ENCODE measurements around the gene TECPR2.

TECPR2 gene

DNA sequence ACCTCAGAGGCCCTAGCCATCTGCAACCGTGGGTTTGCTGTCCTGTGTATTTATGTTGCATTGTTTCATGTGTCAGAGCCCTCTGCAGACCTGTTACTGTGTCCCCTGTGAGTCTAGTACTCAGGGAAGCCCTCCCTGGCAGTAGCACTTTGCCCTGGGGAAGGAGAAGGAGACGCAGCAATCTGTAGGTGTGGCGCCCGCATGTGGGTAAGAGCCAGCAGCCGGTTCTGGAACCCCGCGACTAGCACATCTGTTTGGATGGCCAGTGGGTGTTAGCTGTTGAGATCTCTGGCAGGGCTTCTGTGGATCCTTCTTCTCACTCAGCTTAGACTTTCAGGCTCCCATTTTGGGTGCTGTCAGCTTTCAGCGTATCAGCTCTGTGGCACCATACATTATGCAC, 57.0 kb downstream of the TECPR2 start:
- CTCF ChIA-PET = interaction anchor here (4.8 kb wide), 1 partner anchor 17 kb away, joined by 47 read pairs; no protein-coding TSS in a partner anchor

DNA sequence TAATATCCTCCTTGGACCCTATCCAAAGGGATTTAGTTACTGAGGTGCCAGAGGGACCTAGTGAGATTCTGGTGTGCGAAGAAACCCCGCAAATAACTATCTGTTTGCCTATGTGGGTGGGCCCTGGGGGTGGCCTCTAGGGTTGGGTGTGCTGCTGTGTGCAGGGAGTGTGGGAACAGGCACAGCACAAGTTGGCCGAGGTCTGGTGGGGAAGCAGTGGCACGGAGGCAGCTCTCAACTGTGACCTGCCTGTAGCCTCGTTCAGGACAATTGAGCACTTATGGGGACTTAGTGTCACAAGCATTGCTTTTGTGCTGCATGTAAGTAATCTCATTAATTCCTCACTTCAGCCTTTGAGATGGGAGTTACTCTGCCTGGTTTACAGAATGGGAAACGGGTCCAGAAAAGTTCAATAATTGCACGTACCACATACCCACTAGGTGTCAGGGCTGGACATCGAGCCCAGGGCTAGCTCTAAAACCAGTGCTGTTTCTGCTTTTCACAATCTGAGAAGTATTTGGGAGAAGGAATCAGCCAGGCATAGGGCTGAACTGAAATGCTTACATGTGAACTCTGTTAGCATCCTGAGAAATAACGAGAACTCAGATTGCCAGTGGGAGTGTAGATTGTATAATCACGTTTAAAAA, 58.8 kb downstream of the TECPR2 start:
- TF ChIP-seq, protein P1, sequence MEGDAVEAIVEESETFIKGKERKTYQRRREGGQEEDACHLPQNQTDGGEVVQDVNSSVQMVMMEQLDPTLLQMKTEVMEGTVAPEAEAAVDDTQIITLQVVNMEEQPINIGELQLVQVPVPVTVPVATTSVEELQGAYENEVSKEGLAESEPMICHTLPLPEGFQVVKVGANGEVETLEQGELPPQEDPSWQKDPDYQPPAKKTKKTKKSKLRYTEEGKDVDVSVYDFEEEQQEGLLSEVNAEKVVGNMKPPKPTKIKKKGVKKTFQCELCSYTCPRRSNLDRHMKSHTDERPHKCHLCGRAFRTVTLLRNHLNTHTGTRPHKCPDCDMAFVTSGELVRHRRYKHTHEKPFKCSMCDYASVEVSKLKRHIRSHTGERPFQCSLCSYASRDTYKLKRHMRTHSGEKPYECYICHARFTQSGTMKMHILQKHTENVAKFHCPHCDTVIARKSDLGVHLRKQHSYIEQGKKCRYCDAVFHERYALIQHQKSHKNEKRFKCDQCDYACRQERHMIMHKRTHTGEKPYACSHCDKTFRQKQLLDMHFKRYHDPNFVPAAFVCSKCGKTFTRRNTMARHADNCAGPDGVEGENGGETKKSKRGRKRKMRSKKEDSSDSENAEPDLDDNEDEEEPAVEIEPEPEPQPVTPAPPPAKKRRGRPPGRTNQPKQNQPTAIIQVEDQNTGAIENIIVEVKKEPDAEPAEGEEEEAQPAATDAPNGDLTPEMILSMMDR (IDR thresholded peaks at IDR 0.05; ENCODE audit: insufficient read depth, low read length, missing control alignments) = no peak
- no peak for DNase-seq (ENCODE audit: low read depth, low spot score)
- ChIA-PET CTCF (interaction anchor here (0.8 to 4.8 kb wide), 4 partner anchors 9 to 97 kb away, joined by 3 to 47 read pairs (median 4); no protein-coding TSS in a partner anchor), POLR2A (no interaction called here)
- H3K4me3 ChIP-seq (ENCODE audit: low read depth, low read length) = no peak overlapping the region

More for the DNA sequence above, 57.0 kb downstream of the TECPR2 start:
- DNase-seq (ENCODE audit: low read depth, low spot score) = no peak
- H3K4me3 ChIP-seq (ENCODE audit: low read depth, low read length) = no peak overlapping the region
- POLR2A ChIA-PET = no interaction called here
- TF ChIP-seq, protein P1 (IDR thresholded peaks at IDR 0.05; ENCODE audit: insufficient read depth, low read length, missing control alignments) = no peak

- TF ChIP-seq, protein P1 (IDR thresholded peaks at IDR 0.05; ENCODE audit: insufficient read depth, low read length, missing control alignments) = no peak
- H3K4me3 ChIP-seq (ENCODE audit: low read depth, low read length) = no peak overlapping the region
- no peak for DNase-seq (ENCODE audit: low read depth, low spot score)
- ChIA-PET POLR2A (no interaction called here), CTCF (interaction anchor here (4.8 kb wide), 1 partner anchor 13 kb away, joined by 47 read pairs; no protein-coding TSS in a partner anchor)
Observed at GRCh38 chr14:102424520-102424919, 61.8 kb downstream of the TECPR2 start.

GRCh38 chr14:102424923-102425322, 62.2 kb downstream of the TECPR2 start:
- H3K4me3 ChIP-seq (ENCODE audit: low read depth, low read length) = no peak overlapping the region
- POLR2A ChIA-PET = no interaction called here
- no peak for DNase-seq (ENCODE audit: low read depth, low spot score)
- CTCF ChIA-PET = no interaction called here
- TF ChIP-seq, protein P1 (IDR thresholded peaks at IDR 0.05; ENCODE audit: insufficient read depth, low read length, missing control alignments) = no peak

DNA sequence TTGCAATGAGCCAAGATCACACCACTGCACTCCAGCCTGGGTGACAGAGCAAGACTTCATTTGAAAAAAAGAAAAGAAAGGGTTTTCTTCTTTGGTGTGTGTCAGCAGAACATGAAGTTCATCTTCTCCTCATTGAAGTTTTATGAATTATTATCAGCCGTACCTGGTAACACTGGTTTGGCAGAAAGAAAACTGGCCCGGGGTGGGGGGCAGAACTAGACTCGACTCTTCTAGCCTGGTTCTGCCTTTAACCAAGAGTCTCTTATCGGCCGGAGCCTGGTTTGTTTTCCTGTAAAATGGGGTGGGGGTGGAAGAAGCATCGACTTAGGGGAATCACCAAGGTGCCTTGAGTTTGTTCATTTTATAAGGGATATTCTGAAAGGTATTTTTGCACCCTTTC, 64.1 kb downstream of the TECPR2 start:
- TF ChIP-seq, protein P1 (IDR thresholded peaks at IDR 0.05; ENCODE audit: insufficient read depth, low read length, missing control alignments) = no peak
- POLR2A ChIA-PET = no interaction called here
- H3K4me3 ChIP-seq (ENCODE audit: low read depth, low read length) = no peak overlapping the region
- CTCF ChIA-PET = interaction anchor here (1.1 to 2.0 kb wide), 2 partner anchors 10 to 12 kb away, joined by 4 to 9 read pairs; no protein-coding TSS in a partner anchor
- DNase-seq (ENCODE audit: low read depth, low spot score) = no peak

GRCh38 chr14:102427642-102428041, 64.9 kb downstream of the TECPR2 start:
- no peak for DNase-seq (ENCODE audit: low read depth, low spot score)
- TF ChIP-seq, protein P1 (IDR thresholded peaks at IDR 0.05; ENCODE audit: insufficient read depth, low read length, missing control alignments) = no peak
- POLR2A ChIA-PET = no interaction called here
- no peak overlapping the region for H3K4me3 ChIP-seq (ENCODE audit: low read depth, low read length)
- CTCF ChIA-PET = interaction anchor here (3.1 kb wide), 1 partner anchor 11 kb away, joined by 22 read pairs; no protein-coding TSS in a partner anchor

Measured in AG04449 (cell line).